ENCODE measurements around the gene ICE2. TPM values are rescaled to one million over a fixed set of nuclear protein-coding genes. Genes with fewer than 3 reads are reported as not detected.

Gene ICE2
- total RNA-seq, 1 experiment from 2014 or later: 62.8 TPM

DNA sequence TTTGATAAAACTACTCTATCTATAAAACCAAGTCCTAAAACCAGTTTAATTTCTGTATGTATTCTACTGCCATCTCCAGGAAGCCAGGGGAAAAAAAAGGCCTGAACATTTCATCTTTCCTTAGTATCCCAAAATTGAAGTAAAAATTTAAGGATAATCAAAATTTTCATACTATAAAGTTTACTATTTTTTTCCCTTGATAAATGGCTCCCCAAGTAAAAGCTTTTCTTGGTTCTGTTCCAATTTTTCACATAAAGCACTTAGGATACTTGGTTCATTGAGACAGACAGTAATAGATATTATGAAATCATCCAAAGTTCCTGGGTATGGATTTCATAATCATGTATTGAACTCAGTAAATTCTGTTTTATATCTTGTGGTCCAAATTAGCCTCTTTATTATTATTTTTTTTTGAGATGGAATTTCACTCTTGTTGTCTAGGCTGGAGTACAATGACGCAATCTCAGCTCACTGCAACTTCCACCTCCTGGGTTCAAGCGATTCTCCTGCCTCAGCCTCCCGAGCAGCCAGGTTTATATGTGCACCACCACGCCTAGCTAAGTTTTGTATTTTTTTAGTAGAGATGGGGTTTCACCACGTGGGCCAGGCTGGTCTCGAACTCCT lies 34.5 kb downstream of the ICE2 start:
- TF ChIP-seq RAD21 (IDR thresholded peaks at IDR 0.05; ENCODE audit: low read depth): peak; percentile 69
- TF ChIP-seq, protein P1, sequence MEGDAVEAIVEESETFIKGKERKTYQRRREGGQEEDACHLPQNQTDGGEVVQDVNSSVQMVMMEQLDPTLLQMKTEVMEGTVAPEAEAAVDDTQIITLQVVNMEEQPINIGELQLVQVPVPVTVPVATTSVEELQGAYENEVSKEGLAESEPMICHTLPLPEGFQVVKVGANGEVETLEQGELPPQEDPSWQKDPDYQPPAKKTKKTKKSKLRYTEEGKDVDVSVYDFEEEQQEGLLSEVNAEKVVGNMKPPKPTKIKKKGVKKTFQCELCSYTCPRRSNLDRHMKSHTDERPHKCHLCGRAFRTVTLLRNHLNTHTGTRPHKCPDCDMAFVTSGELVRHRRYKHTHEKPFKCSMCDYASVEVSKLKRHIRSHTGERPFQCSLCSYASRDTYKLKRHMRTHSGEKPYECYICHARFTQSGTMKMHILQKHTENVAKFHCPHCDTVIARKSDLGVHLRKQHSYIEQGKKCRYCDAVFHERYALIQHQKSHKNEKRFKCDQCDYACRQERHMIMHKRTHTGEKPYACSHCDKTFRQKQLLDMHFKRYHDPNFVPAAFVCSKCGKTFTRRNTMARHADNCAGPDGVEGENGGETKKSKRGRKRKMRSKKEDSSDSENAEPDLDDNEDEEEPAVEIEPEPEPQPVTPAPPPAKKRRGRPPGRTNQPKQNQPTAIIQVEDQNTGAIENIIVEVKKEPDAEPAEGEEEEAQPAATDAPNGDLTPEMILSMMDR (IDR thresholded peaks at IDR 0.05 in 2 of 3, conservative IDR thresholded peaks at IDR 0.05 in 1 of 3; ENCODE audit: borderline replicate concordance in 1 of 3, insufficient read depth in 1 of 3, low read depth in 2 of 3, low read length in 2 of 3): peak; percentile 47 to 51 (median 49); a peak in 4 of 6 replicates
- TF ChIP-seq, protein P2, sequence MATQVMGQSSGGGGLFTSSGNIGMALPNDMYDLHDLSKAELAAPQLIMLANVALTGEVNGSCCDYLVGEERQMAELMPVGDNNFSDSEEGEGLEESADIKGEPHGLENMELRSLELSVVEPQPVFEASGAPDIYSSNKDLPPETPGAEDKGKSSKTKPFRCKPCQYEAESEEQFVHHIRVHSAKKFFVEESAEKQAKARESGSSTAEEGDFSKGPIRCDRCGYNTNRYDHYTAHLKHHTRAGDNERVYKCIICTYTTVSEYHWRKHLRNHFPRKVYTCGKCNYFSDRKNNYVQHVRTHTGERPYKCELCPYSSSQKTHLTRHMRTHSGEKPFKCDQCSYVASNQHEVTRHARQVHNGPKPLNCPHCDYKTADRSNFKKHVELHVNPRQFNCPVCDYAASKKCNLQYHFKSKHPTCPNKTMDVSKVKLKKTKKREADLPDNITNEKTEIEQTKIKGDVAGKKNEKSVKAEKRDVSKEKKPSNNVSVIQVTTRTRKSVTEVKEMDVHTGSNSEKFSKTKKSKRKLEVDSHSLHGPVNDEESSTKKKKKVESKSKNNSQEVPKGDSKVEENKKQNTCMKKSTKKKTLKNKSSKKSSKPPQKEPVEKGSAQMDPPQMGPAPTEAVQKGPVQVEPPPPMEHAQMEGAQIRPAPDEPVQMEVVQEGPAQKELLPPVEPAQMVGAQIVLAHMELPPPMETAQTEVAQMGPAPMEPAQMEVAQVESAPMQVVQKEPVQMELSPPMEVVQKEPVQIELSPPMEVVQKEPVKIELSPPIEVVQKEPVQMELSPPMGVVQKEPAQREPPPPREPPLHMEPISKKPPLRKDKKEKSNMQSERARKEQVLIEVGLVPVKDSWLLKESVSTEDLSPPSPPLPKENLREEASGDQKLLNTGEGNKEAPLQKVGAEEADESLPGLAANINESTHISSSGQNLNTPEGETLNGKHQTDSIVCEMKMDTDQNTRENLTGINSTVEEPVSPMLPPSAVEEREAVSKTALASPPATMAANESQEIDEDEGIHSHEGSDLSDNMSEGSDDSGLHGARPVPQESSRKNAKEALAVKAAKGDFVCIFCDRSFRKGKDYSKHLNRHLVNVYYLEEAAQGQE (IDR thresholded peaks at IDR 0.05; ENCODE audit: low read depth): no peak
- Histone ChIP-seq H3K9me2 (ENCODE audit: insufficient read depth) (no peaks in the 10 kb centered on the region), H3K4me2 (ENCODE audit: low read length) (no peak overlapping the region), H2AFZ (ENCODE audit: low read depth, low read length, poor library complexity, severe bottlenecking) (no peak overlapping the region), H3K9ac (ENCODE audit: low read length) (no peak overlapping the region), H4K20me1 (ENCODE audit: insufficient read depth) (no peaks in the 10 kb centered on the region), H3K27me3 (ENCODE audit: insufficient read depth, low read length) (no peaks in the 10 kb centered on the region), H3K79me2 (ENCODE audit: insufficient read depth, low read length) (no peaks in the 10 kb centered on the region), H3K9me3 (ENCODE audit: control insufficient read depth in 1 of 2, insufficient read depth in 1 of 2, low read depth in 1 of 2, low read length in 2 of 2) (no peaks in the 10 kb centered on the region), H3K4me3 (replicated peaks in 1 of 2; ENCODE audit: low read depth in 1 of 2, low read length in 2 of 2) (no peak overlapping the region), H3K27ac (ENCODE audit: low read depth, low read length) (no peak overlapping the region), H3K4me1 (ENCODE audit: control insufficient read depth in 1 of 2, insufficient read depth in 2 of 2, low read length in 2 of 2) (no peaks in the 10 kb centered on the region), H3K36me3 (ENCODE audit: control insufficient read depth in 1 of 2, insufficient read depth in 2 of 2, low read length in 2 of 2) (peaks cover 0 to 8% of the 10 kb centered on the region in 2 experiments; a peak in 3 of 4 replicates)
- ChIA-PET RAD21 (ENCODE audit: low non-redundant PET in 1 of 2, low total read pairs in 2 of 2, uncharacterized antibody in 2 of 2, unreplicated experiment in 2 of 2) (interaction anchor here in 1 of 2 experiments (1.4 kb wide), 1 partner anchor 85 kb away, joined by 5 read pairs; no protein-coding TSS in a partner anchor), CTCF (interaction anchor here (0.6 to 3.1 kb wide), 6 partner anchors 38 to 118 kb away, joined by 3 to 14 read pairs (median 3); no protein-coding TSS in a partner anchor), POLR2A (interaction anchor here (1.0 to 1.7 kb wide), 2 partner anchors 46 to 48 kb away, joined by 3 to 5 read pairs; partner anchors contain the start of gene ANXA2)
- ATAC-seq (no peak), DNase-seq (ENCODE audit: low read depth, low spot score) (no peak)
- BruUV-seq (replicated peaks): no TSS peak
- intact Hi-C loops (cut with micrococcal nuclease): loop anchor here (2.0 kb wide), 1 partner anchor 86 kb away; no protein-coding TSS in a partner anchor

Measured in HCT116 (cell line).